ENCODE data around the gene VPS35.

The VPS35 gene

DNA sequence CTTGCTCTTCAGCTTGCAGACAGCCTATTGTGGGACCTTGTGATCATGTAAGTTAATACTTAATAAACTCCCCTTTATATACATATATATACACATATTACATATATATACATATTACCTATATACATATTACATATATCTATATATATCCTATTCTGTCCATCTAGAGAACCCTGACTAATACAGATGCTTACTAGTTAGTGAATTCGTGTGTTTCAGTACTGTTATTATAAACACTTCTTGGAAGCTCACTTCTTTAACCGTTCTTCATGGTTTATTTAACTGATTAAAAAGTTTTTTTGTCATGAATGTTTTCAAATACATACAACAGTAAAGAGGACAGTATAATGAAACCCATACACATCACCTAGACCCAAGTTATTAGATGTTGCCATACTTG, 13.1 kb upstream of the VPS35 start:
- H2BK5ac ChIP-seq (ENCODE audit: low read depth, low read length, poor library complexity, severe bottlenecking) = no peak overlapping the region
- H3K36me3 ChIP-seq (ENCODE audit: control insufficient read depth in 1 of 2, insufficient read depth in 2 of 2, low read depth in 1 of 2, low read length in 2 of 2) = peaks cover 0 to 3% of the 10 kb centered on the region in 2 experiments
- no peak overlapping the region for H3K4me3 ChIP-seq (ENCODE audit: insufficient read depth in 1 of 2, low read depth in 1 of 2, low read length in 2 of 2)
- no CpG with 5 or more reads among the region's 2 CpGs for WGBS
- H2BK12ac ChIP-seq (ENCODE audit: low read length in 2 of 2) = no peak overlapping the region
- no peak for DNase-seq
- no peak overlapping the region for H3K4me2 ChIP-seq (ENCODE audit: low read length, poor library complexity, severe bottlenecking)
- no peak overlapping the region for H3K23ac ChIP-seq (ENCODE audit: low read length in 2 of 2)
- H3K27me3 ChIP-seq (ENCODE audit: control insufficient read depth in 1 of 2, insufficient read depth in 1 of 2, low read length in 2 of 2) = no peaks in the 10 kb centered on the region
- H2AK5ac ChIP-seq (ENCODE audit: low read length, severe bottlenecking) = no peak overlapping the region
- no peak overlapping the region for H3K18ac ChIP-seq (ENCODE audit: low read depth in 1 of 2, low read length in 2 of 2)
- H3K14ac ChIP-seq (ENCODE audit: low read length in 2 of 2) = no peak overlapping the region
- H3K27ac ChIP-seq (ENCODE audit: low read length, poor library complexity, severe bottlenecking) = no peak overlapping the region
- no peaks in the 10 kb centered on the region for H3K4me1 ChIP-seq (ENCODE audit: control insufficient read depth, insufficient read depth, low read depth, low read length)
- H2BK120ac ChIP-seq (ENCODE audit: low read depth, low read length) = no peak overlapping the region
- no peaks in the 10 kb centered on the region for H3K9me3 ChIP-seq (ENCODE audit: control insufficient read depth, low read length)
- H2AFZ ChIP-seq (ENCODE audit: low read depth, low read length) = no peak overlapping the region
- H4K91ac ChIP-seq (ENCODE audit: low read length) = no peak overlapping the region
- no peak overlapping the region for H3K9ac ChIP-seq (ENCODE audit: low read length)
- H3K4ac ChIP-seq (ENCODE audit: low read depth in 1 of 2, low read length in 2 of 2) = no peak overlapping the region
- no peak overlapping the region for H4K8ac ChIP-seq (ENCODE audit: low read length)
- no peaks in the 10 kb centered on the region for H3K79me1 ChIP-seq (replicated peaks; ENCODE audit: low read length, poor library complexity, severe bottlenecking)
- no peak overlapping the region for H2BK15ac ChIP-seq (ENCODE audit: low read depth, poor library complexity, severe bottlenecking)

DNA sequence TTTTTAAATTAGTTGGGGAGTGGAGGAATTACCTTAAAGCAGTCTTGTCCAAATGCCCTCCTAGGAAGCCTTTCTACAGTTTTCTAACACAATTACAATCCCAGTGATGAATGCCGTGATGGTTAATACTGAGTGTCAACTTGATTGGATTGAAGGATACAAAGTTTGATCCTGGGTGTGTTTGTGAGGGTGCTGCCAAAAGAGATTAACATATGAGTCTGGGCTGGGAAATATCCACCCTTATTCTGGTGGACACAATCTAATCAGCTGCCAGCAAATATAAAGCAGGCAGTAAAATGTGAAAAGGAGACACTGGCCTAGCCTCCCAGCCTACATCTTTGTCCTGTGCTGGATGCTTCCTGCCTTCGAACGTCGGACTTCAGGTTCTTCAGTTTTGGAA, 12.6 kb upstream of the VPS35 start:
- H3K79me1 ChIP-seq (replicated peaks; ENCODE audit: low read length, poor library complexity, severe bottlenecking) = no peaks in the 10 kb centered on the region
- H2BK120ac ChIP-seq (ENCODE audit: low read depth, low read length) = no peak overlapping the region
- no peak overlapping the region for H3K18ac ChIP-seq (ENCODE audit: low read depth in 1 of 2, low read length in 2 of 2)
- no peak overlapping the region for H3K4me3 ChIP-seq (ENCODE audit: insufficient read depth in 1 of 2, low read depth in 1 of 2, low read length in 2 of 2)
- no peak overlapping the region for H3K9ac ChIP-seq (ENCODE audit: low read length)
- peaks cover 0 to 5% of the 10 kb centered on the region in 2 experiments for H3K36me3 ChIP-seq (ENCODE audit: control insufficient read depth in 1 of 2, insufficient read depth in 2 of 2, low read depth in 1 of 2, low read length in 2 of 2)
- no peak overlapping the region for H2AFZ ChIP-seq (ENCODE audit: low read depth, low read length)
- H3K4me2 ChIP-seq (ENCODE audit: low read length, poor library complexity, severe bottlenecking) = no peak overlapping the region
- no peak overlapping the region for H3K4ac ChIP-seq (ENCODE audit: low read depth in 1 of 2, low read length in 2 of 2)
- no peak for DNase-seq
- no peaks in the 10 kb centered on the region for H3K27me3 ChIP-seq (ENCODE audit: control insufficient read depth in 1 of 2, insufficient read depth in 1 of 2, low read length in 2 of 2)
- no peak overlapping the region for H4K91ac ChIP-seq (ENCODE audit: low read length)
- no peaks in the 10 kb centered on the region for H3K9me3 ChIP-seq (ENCODE audit: control insufficient read depth, low read length)
- no peak overlapping the region for H2AK5ac ChIP-seq (ENCODE audit: low read length, severe bottlenecking)
- H2BK12ac ChIP-seq (ENCODE audit: low read length in 2 of 2) = no peak overlapping the region
- no peak overlapping the region for H2BK15ac ChIP-seq (ENCODE audit: low read depth, poor library complexity, severe bottlenecking)
- H4K8ac ChIP-seq (ENCODE audit: low read length) = no peak overlapping the region
- no peaks in the 10 kb centered on the region for H3K4me1 ChIP-seq (ENCODE audit: control insufficient read depth, insufficient read depth, low read depth, low read length)
- no peak overlapping the region for H3K14ac ChIP-seq (ENCODE audit: low read length in 2 of 2)
- no peak overlapping the region for H3K23ac ChIP-seq (ENCODE audit: low read length in 2 of 2)
- 95% methylated on average over 3 of the region's 4 CpGs for WGBS
- no peak overlapping the region for H3K27ac ChIP-seq (ENCODE audit: low read length, poor library complexity, severe bottlenecking)
- no peak overlapping the region for H2BK5ac ChIP-seq (ENCODE audit: low read depth, low read length, poor library complexity, severe bottlenecking)

DNA sequence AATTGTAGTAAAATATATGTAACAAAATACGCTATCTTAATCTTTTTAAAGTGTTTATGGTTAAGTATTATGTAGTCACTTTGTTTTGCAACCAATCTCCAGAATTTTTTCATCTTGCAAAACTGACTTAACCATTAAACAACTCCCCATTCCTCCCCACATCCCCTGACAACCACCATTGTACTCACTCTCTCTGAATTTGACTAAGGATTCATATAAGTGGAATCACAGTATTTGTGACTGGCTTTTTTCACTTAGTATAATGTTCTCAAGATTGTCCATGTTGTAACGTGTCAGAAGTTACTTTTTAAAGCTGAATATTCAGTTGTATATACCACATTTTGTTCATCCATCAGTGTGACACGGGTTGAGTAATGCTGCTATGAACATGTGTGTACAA, 11.1 kb upstream of the VPS35 start:
- 100% methylated on average over 1 of the region's 3 CpGs for WGBS
- no peak overlapping the region for H2AFZ ChIP-seq (ENCODE audit: low read depth, low read length)

DNA sequence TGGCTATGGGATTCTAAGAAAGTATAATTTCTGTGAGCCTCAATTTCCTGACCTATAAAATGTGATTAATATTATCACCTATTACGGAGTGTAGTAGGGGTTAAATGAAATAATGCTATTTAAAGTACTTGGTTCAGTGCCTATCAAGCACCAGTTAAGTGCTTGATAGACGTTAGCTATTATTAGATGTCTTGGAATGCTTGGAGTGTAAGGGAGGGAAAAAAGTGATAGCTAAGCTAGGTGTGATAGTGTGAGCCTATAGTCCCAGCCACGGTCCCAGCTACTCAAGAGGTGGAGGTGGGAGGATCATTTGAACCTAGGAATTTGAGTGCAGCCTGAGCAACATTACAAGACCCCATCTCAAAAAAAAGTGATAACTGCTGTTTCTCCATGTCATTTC, 8.0 kb upstream of the VPS35 start:
- H3K23ac ChIP-seq (ENCODE audit: low read length in 2 of 2) = no peak overlapping the region
- H2AK5ac ChIP-seq (ENCODE audit: low read length, severe bottlenecking) = no peak overlapping the region
- no peak overlapping the region for H3K9ac ChIP-seq (ENCODE audit: low read length)
- no peak overlapping the region for H2BK15ac ChIP-seq (ENCODE audit: low read depth, poor library complexity, severe bottlenecking)
- no peak overlapping the region for H3K27ac ChIP-seq (ENCODE audit: low read length, poor library complexity, severe bottlenecking)
- no peak overlapping the region for H3K4me3 ChIP-seq (ENCODE audit: insufficient read depth in 1 of 2, low read depth in 1 of 2, low read length in 2 of 2)
- H3K4ac ChIP-seq (ENCODE audit: low read depth in 1 of 2, low read length in 2 of 2) = no peak overlapping the region
- no peaks in the 10 kb centered on the region for H3K4me1 ChIP-seq (ENCODE audit: control insufficient read depth, insufficient read depth, low read depth, low read length)
- DNase-seq = no peak
- no peaks in the 10 kb centered on the region for H3K79me1 ChIP-seq (replicated peaks; ENCODE audit: low read length, poor library complexity, severe bottlenecking)
- no peak overlapping the region for H3K4me2 ChIP-seq (ENCODE audit: low read length, poor library complexity, severe bottlenecking)
- no peak overlapping the region for H4K91ac ChIP-seq (ENCODE audit: low read length)
- no peaks in the 10 kb centered on the region for H3K9me3 ChIP-seq (ENCODE audit: control insufficient read depth, low read length)
- no peak overlapping the region for H4K8ac ChIP-seq (ENCODE audit: low read length)
- no peak overlapping the region for H2BK120ac ChIP-seq (ENCODE audit: low read depth, low read length)
- no peak overlapping the region for H3K18ac ChIP-seq (ENCODE audit: low read depth in 1 of 2, low read length in 2 of 2)
- H2BK5ac ChIP-seq (ENCODE audit: low read depth, low read length, poor library complexity, severe bottlenecking) = no peak overlapping the region
- 90% methylated on average over 3 of the region's 3 CpGs for WGBS
- no peaks in the 10 kb centered on the region for H3K27me3 ChIP-seq (ENCODE audit: control insufficient read depth in 1 of 2, insufficient read depth in 1 of 2, low read length in 2 of 2)
- no peak overlapping the region for H3K14ac ChIP-seq (ENCODE audit: low read length in 2 of 2)
- H3K36me3 ChIP-seq (ENCODE audit: control insufficient read depth in 1 of 2, insufficient read depth in 2 of 2, low read depth in 1 of 2, low read length in 2 of 2) = peaks cover 0 to 17% of the 10 kb centered on the region in 2 experiments
- H2BK12ac ChIP-seq (ENCODE audit: low read length in 2 of 2) = no peak overlapping the region
- H2AFZ ChIP-seq (ENCODE audit: low read depth, low read length) = no peak overlapping the region

More for the DNA sequence above, 11.1 kb upstream of the VPS35 start:
- Histone ChIP-seq H3K4ac (ENCODE audit: low read depth in 1 of 2, low read length in 2 of 2) (no peak overlapping the region), H3K23ac (ENCODE audit: low read length in 2 of 2) (no peak overlapping the region), H3K27ac (ENCODE audit: low read length, poor library complexity, severe bottlenecking) (no peak overlapping the region), H3K4me3 (ENCODE audit: insufficient read depth in 1 of 2, low read depth in 1 of 2, low read length in 2 of 2) (no peak overlapping the region), H2BK15ac (ENCODE audit: low read depth, poor library complexity, severe bottlenecking) (no peak overlapping the region), H3K36me3 (ENCODE audit: control insufficient read depth in 1 of 2, insufficient read depth in 2 of 2, low read depth in 1 of 2, low read length in 2 of 2) (peaks cover 0 to 14% of the 10 kb centered on the region in 2 experiments), H3K4me1 (ENCODE audit: control insufficient read depth, insufficient read depth, low read depth, low read length) (no peaks in the 10 kb centered on the region), H3K4me2 (ENCODE audit: low read length, poor library complexity, severe bottlenecking) (no peak overlapping the region), H3K18ac (ENCODE audit: low read depth in 1 of 2, low read length in 2 of 2) (no peak overlapping the region), H3K14ac (ENCODE audit: low read length in 2 of 2) (no peak overlapping the region), H3K9me3 (ENCODE audit: control insufficient read depth, low read length) (no peaks in the 10 kb centered on the region), H2BK120ac (ENCODE audit: low read depth, low read length) (no peak overlapping the region), H3K9ac (ENCODE audit: low read length) (no peak overlapping the region), H3K27me3 (ENCODE audit: control insufficient read depth in 1 of 2, insufficient read depth in 1 of 2, low read length in 2 of 2) (no peaks in the 10 kb centered on the region), H2BK12ac (ENCODE audit: low read length in 2 of 2) (no peak overlapping the region), H3K79me1 (replicated peaks; ENCODE audit: low read length, poor library complexity, severe bottlenecking) (no peaks in the 10 kb centered on the region), H4K91ac (ENCODE audit: low read length) (no peak overlapping the region), H2AK5ac (ENCODE audit: low read length, severe bottlenecking) (no peak overlapping the region), H4K8ac (ENCODE audit: low read length) (no peak overlapping the region), H2BK5ac (ENCODE audit: low read depth, low read length, poor library complexity, severe bottlenecking) (no peak overlapping the region)
- no peak for DNase-seq
